Natural killer cell (primary cell): ENCODE measurements around the gene ELAC2. TPM values are rescaled to one million over a fixed set of nuclear protein-coding genes. Genes with fewer than 3 reads are reported as not detected.

Experiments
- ATAC-seq, 3 donors: fragments of 150-1000 bp in 2 of 3; fragments of 200-7000 bp in 1 of 3; cut with Tn5 transposase; 1 replicate in 1 of 3; 2 replicates in 2 of 3; pipeline ENCODE4 v1.10.0; 2021; ENCODE audit warnings: mild to moderate bottlenecking in 2 of 3, moderate library complexity in 2 of 3
- DNase-seq, 2 donors: peaks; one replicate each; pipeline versions ENCODE4 v3.0.0 to v3.0.0-alpha.2; 2013 to 2021; ENCODE audit warnings: mixed read lengths in 1 of 2
- H3K27ac ChIP-seq: one replicate; pipeline ENCODE4 v1.5.1; 2013; ENCODE audit warnings: mild to moderate bottlenecking, low read length
- H3K27me3 ChIP-seq: one replicate; pipeline ENCODE4 v1.6.1; 2013; ENCODE audit warnings: low read length; ENCODE audit not compliant: control insufficient read depth, insufficient read depth
- H3K36me3 ChIP-seq: one replicate; pipeline ENCODE4 v1.6.1; 2013; ENCODE audit warnings: low read length; ENCODE audit not compliant: control insufficient read depth, insufficient read depth
- H3K4me1 ChIP-seq: one replicate; pipeline ENCODE4 v1.6.1; 2013; ENCODE audit warnings: low read length; ENCODE audit not compliant: control insufficient read depth, insufficient read depth
- H3K4me3 ChIP-seq: one replicate; pipeline ENCODE4 v1.5.1; 2013; ENCODE audit warnings: low read length
- H3K9me3 ChIP-seq: one replicate; pipeline ENCODE4 v1.6.1; 2013; ENCODE audit warnings: low read length; ENCODE audit not compliant: control insufficient read depth, insufficient read depth
- H3K27ac Mint-ChIP-seq, 2 donors: one replicate each; pipeline ENCODE4 v1.8.0; 2022; ENCODE audit warnings: mild to moderate bottlenecking in 2 of 2, mixed read lengths in 2 of 2, moderate library complexity in 1 of 2
- H3K27me3 Mint-ChIP-seq, 2 donors: one replicate each; pipeline ENCODE4 v1.8.0; 2022; ENCODE audit warnings: low read depth in 2 of 2, mixed read lengths in 2 of 2
- H3K36me3 Mint-ChIP-seq: one replicate; pipeline ENCODE4 v1.8.0; 2022; ENCODE audit warnings: mixed read lengths
- H3K4me1 Mint-ChIP-seq, 2 donors: one replicate each; pipeline ENCODE4 v1.8.0; 2022; ENCODE audit warnings: mixed read lengths in 2 of 2
- H3K4me3 Mint-ChIP-seq: one replicate; pipeline ENCODE4 v1.8.0; 2022; ENCODE audit warnings: mild to moderate bottlenecking, moderate library complexity, mixed read lengths
- H3K9me3 Mint-ChIP-seq, 2 donors: one replicate each; pipeline ENCODE4 v1.8.0; 2022; ENCODE audit warnings: mixed read lengths in 2 of 2
- CTCF ChIP-seq: fragments of 200-600 bp; IDR thresholded peaks from one replicate; pipeline ENCODE4 v1.8.0; 2022; ENCODE audit warnings: antibody characterized with exemption
- WGBS: methylation state at CpG from one replicate; pipeline ENCODE4 v1.1.7; 2013; ENCODE audit warnings: missing lambda C conversion rate; ENCODE audit not compliant: insufficient coverage; 5-methylcytosine and 5-hydroxymethylcytosine counted together
- intact Hi-C: fragments of 100-400 bp; cut with micrococcal nuclease; formaldehyde crosslinking; loops from one replicate; pipeline ENCODE4 v1.14.2; 2022
- total RNA-seq, 4 donors: library from RNA; stranded (reverse); fragments of 120-200 nt in 1 of 4; gene quantifications; one replicate each; pipeline versions ENCODE4 v1.2.3 to v1.2.4, GENCODE V29; 2013 to 2022

ELAC2 gene
- total RNA-seq, 3 donors from 2014 or later (not counting 1 experiment from before 2014, with no cell fraction given): 65.5 to 84.2 (median 83.4) TPM

- H3K9me3 ChIP-seq: no peaks in the 10 kb centered on the region
- DNase-seq (no peak), ATAC-seq (no peak)
- intact Hi-C loops: no loop called here
- WGBS: 77% methylated on average over 4 of the region's 5 CpGs
- no peaks in the 10 kb centered on the region for H3K4me1 ChIP-seq
- H3K27me3 ChIP-seq: no peaks in the 10 kb centered on the region
- H3K4me3 ChIP-seq: no peak overlapping the region
- Mint-ChIP-seq H3K27ac (no peak overlapping the region), H3K4me1 (no peaks in the 10 kb centered on the region), H3K4me3 (no peak overlapping the region), H3K27me3 (peaks cover 2 to 9% of the 10 kb centered on the region in 2 donors), H3K9me3 (peaks cover 0 to 2% of the 10 kb centered on the region in 2 donors), H3K36me3 (no peaks in the 10 kb centered on the region)
- TF ChIP-seq CTCF: no peak
- no peaks in the 10 kb centered on the region for H3K36me3 ChIP-seq
- H3K27ac ChIP-seq: no peak overlapping the region
These were observed 36.8 kb upstream of the ELAC2 start for GRCh38 chr17:13054666-13055065.

- Histone ChIP-seq H3K27ac (no peak overlapping the region), H3K4me3 (no peak overlapping the region), H3K36me3 (no peaks in the 10 kb centered on the region), H3K27me3 (no peaks in the 10 kb centered on the region), H3K9me3 (no peaks in the 10 kb centered on the region), H3K4me1 (no peaks in the 10 kb centered on the region)
- peaks cover 7 to 20% of the 10 kb centered on the region in 2 donors for H3K27me3 Mint-ChIP-seq
- ATAC-seq (no peak), DNase-seq (no peak)
- H3K4me1 Mint-ChIP-seq: no peaks in the 10 kb centered on the region
- intact Hi-C loops: no loop called here
- TF ChIP-seq CTCF: no peak
- H3K27ac Mint-ChIP-seq: no peak overlapping the region
- no peak overlapping the region for H3K4me3 Mint-ChIP-seq
- WGBS: 84% methylated on average over 4 of the region's 4 CpGs
- H3K9me3 Mint-ChIP-seq: no peaks in the 10 kb centered on the region
- no peaks in the 10 kb centered on the region for H3K36me3 Mint-ChIP-seq
These were observed 34.1 kb upstream of the ELAC2 start for GRCh38 chr17:13051915-13052314.

- H3K27me3 Mint-ChIP-seq: peaks cover 9 to 36% of the 10 kb centered on the region in 2 donors
- Histone ChIP-seq H3K4me1 (no peaks in the 10 kb centered on the region), H3K27ac (no peak overlapping the region), H3K9me3 (no peaks in the 10 kb centered on the region), H3K4me3 (no peak overlapping the region), H3K27me3 (no peaks in the 10 kb centered on the region), H3K36me3 (no peaks in the 10 kb centered on the region)
- H3K9me3 Mint-ChIP-seq: no peaks in the 10 kb centered on the region
- 72% methylated on average over 14 of the region's 16 CpGs for WGBS
- no peak overlapping the region for H3K27ac Mint-ChIP-seq
- intact Hi-C loops: no loop called here
- H3K4me1 Mint-ChIP-seq: no peaks in the 10 kb centered on the region
- H3K4me3 Mint-ChIP-seq: no peak overlapping the region
- no peak for TF ChIP-seq CTCF
- H3K36me3 Mint-ChIP-seq: no peaks in the 10 kb centered on the region
- ATAC-seq (no peak), DNase-seq (no peak)
These were observed 29.3 kb upstream of the ELAC2 start for GRCh38 chr17:13047011-13047606.

GRCh38 chr17:13046361-13046760, 28.5 kb upstream of the ELAC2 start:
- Mint-ChIP-seq H3K9me3 (no peaks in the 10 kb centered on the region), H3K27ac (no peak overlapping the region), H3K27me3 (peaks cover 13 to 41% of the 10 kb centered on the region in 2 donors), H3K4me3 (no peak overlapping the region), H3K36me3 (no peaks in the 10 kb centered on the region), H3K4me1 (no peaks in the 10 kb centered on the region)
- DNase-seq (no peak), ATAC-seq (no peak)
- WGBS: 88% methylated on average over 12 of the region's 12 CpGs
- intact Hi-C loops: no loop called here
- no peaks in the 10 kb centered on the region for H3K4me1 ChIP-seq
- TF ChIP-seq CTCF: no peak
- no peaks in the 10 kb centered on the region for H3K36me3 ChIP-seq
- H3K4me3 ChIP-seq: no peak overlapping the region
- H3K9me3 ChIP-seq: no peaks in the 10 kb centered on the region
- no peaks in the 10 kb centered on the region for H3K27me3 ChIP-seq
- H3K27ac ChIP-seq: no peak overlapping the region
